HFFc6 (cell line): ENCODE results near the gene NRG2. TPM values are rescaled to one million over a fixed set of nuclear protein-coding genes. Genes with fewer than 3 reads are reported as not detected.

ENCODE experiments used
- DNase-seq: peaks from one replicate; pipeline ENCODE4 v3.0.0-alpha.2; 2018
- H3K27ac Mint-ChIP-seq: 2 replicates; pipeline ENCODE4 v1.8.0; 2020; ENCODE audit warnings: mild to moderate bottlenecking, mixed read lengths
- H3K27me3 Mint-ChIP-seq: 2 replicates; pipeline ENCODE4 v1.8.0; 2021; ENCODE audit warnings: mild to moderate bottlenecking, moderate library complexity, mixed read lengths; ENCODE audit not compliant: insufficient read depth
- H3K36me3 Mint-ChIP-seq: 2 replicates; pipeline ENCODE4 v1.8.0; 2021; ENCODE audit warnings: low read depth, mixed read lengths
- H3K4me1 Mint-ChIP-seq: 2 replicates; pipeline ENCODE4 v1.8.0; 2020; ENCODE audit warnings: low read depth, mixed read lengths
- H3K4me3 Mint-ChIP-seq: 2 replicates; pipeline ENCODE4 v1.8.0; 2020; ENCODE audit warnings: mild to moderate bottlenecking, moderate library complexity, mixed read lengths
- H3K9me3 Mint-ChIP-seq: 2 replicates; pipeline ENCODE4 v1.8.0; 2020; ENCODE audit warnings: mild to moderate bottlenecking, mixed read lengths
- total RNA-seq, 6 experiments: library from RNA; stranded (reverse); fragmentation: NEBNext Ultra II Directional; extraction: Animal tissue kit (Norgen Biotek cat#: 25700); gene quantifications; 2 replicates in 1 of 6; 3 replicates in 5 of 6; pipeline ENCODE4 v1.2.3, GENCODE V29; 2021
- TF ChIP-seq, protein P1 (sequence below): fragments of 200-600 bp; sonication (generic); IDR thresholded peaks from 2 replicates; pipeline ENCODE4 v1.5.0; 2021; ENCODE audit warnings: antibody characterized with exemption, mild to moderate bottlenecking

Gene NRG2
- total RNA-seq, 6 experiments from 2014 or later: 0.11 to 0.35 (median 0.19) TPM; not detected in 1

- TF ChIP-seq, protein P1, sequence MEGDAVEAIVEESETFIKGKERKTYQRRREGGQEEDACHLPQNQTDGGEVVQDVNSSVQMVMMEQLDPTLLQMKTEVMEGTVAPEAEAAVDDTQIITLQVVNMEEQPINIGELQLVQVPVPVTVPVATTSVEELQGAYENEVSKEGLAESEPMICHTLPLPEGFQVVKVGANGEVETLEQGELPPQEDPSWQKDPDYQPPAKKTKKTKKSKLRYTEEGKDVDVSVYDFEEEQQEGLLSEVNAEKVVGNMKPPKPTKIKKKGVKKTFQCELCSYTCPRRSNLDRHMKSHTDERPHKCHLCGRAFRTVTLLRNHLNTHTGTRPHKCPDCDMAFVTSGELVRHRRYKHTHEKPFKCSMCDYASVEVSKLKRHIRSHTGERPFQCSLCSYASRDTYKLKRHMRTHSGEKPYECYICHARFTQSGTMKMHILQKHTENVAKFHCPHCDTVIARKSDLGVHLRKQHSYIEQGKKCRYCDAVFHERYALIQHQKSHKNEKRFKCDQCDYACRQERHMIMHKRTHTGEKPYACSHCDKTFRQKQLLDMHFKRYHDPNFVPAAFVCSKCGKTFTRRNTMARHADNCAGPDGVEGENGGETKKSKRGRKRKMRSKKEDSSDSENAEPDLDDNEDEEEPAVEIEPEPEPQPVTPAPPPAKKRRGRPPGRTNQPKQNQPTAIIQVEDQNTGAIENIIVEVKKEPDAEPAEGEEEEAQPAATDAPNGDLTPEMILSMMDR: no peak
- Mint-ChIP-seq H3K4me1 (peaks cover 8% of the 10 kb centered on the region), H3K27ac (no peak overlapping the region), H3K4me3 (no peak overlapping the region), H3K36me3 (no peaks in the 10 kb centered on the region), H3K27me3 (peaks cover 58% of the 10 kb centered on the region), H3K9me3 (no peaks in the 10 kb centered on the region)
- no peak for DNase-seq
Measured at GRCh38 chr5:139882316-139882715, 160.8 kb downstream of the NRG2 start.

DNA sequence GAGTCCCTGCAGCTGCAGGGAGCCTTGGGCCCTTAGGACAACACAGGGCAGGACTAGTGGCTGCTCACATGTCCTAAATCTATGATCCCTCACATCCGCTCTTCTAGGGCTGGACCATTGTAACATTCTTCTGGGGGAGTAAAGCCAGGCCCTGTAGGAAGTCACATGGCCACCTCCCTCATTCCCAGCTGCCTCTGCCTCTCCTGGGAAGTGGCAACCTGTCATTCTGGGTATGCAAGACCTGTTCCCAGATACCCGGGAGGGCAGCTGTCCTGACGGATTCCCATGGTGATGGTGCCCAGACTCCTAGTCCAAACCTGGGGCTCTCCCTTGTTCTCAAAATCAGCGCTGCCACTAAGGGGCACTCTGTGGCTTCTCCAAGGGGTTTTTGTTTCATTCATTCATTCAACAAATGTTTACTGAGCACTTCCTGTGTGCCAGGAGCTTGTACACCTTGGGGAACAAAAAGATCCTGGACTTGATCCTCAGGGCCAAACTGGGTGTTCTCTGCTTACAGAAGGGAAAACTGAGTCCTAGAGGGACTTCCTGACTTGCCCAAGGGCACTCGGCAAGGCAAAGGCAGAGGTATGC is 161.9 kb downstream of the NRG2 start:
- DNase-seq: no peak
- no peak overlapping the region for H3K4me3 Mint-ChIP-seq
- no peak overlapping the region for H3K27ac Mint-ChIP-seq
- peaks cover 8% of the 10 kb centered on the region for H3K4me1 Mint-ChIP-seq
- H3K27me3 Mint-ChIP-seq: peaks cover 56% of the 10 kb centered on the region
- no peaks in the 10 kb centered on the region for H3K9me3 Mint-ChIP-seq
- H3K36me3 Mint-ChIP-seq: no peaks in the 10 kb centered on the region
- TF ChIP-seq, protein P1: no peak

DNA sequence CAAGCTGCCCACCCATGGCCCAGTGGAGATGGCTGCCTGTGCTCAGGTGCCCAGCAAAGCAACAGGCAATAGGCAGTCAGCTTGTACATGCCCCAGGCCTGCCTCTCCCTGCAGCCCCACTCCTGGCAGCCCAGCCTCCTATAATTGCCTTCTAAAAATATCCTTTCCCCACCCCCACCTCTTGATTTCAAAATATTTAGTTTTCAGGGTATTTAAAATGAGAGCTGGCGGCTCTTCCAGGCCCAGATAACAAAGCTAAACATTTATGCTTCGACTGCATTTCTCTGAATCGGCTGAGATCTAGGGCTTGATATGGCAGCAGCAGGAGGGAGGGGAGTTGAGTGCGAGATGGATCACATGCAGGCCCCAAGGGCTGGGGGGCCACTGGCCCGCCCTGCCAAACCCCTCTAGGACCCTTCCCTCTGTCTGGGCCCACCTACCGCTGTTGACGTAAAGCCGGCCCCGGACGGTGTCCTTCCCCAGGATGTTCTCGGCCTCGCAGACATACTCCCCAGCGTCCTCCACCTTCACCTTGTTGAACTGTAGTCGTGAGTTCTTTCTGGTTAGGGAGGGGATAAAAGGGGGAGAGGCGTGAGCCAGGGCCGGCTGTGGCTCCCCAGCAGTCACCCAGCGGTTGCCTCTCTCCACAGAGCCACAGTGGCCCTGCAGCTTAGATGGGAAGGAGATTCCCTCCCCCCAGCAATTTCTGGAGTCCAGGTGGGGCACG is 162.5 kb downstream of the NRG2 start:
- no peaks in the 10 kb centered on the region for H3K36me3 Mint-ChIP-seq

GRCh38 chr5:139878093-139878492 is 165.0 kb downstream of the NRG2 start:
- Mint-ChIP-seq H3K27me3 (peaks cover 49% of the 10 kb centered on the region), H3K36me3 (no peaks in the 10 kb centered on the region), H3K4me1 (no peaks in the 10 kb centered on the region), H3K27ac (no peak overlapping the region), H3K4me3 (no peak overlapping the region), H3K9me3 (peaks cover 7% of the 10 kb centered on the region; the same call in 1 of the 2 replicates)
- TF ChIP-seq, protein P1: no peak
- no peak for DNase-seq

More for the DNA sequence above, 162.5 kb downstream of the NRG2 start:
- Mint-ChIP-seq H3K4me3 (no peak overlapping the region), H3K9me3 (peaks cover 5% of the 10 kb centered on the region; the same call in 1 of the 2 replicates), H3K27me3 (peaks cover 54% of the 10 kb centered on the region), H3K4me1 (peaks cover 8% of the 10 kb centered on the region), H3K27ac (no peak overlapping the region)
- no peak for DNase-seq
- TF ChIP-seq, protein P1: no peak

- Mint-ChIP-seq H3K36me3 (no peaks in the 10 kb centered on the region), H3K27ac (no peak overlapping the region), H3K4me1 (no peaks in the 10 kb centered on the region), H3K27me3 (peaks cover 48% of the 10 kb centered on the region), H3K9me3 (peaks cover 7% of the 10 kb centered on the region; the same call in 1 of the 2 replicates), H3K4me3 (no peak overlapping the region)
- TF ChIP-seq, protein P1: no peak
- no peak for DNase-seq
Measured at GRCh38 chr5:139877129-139877597, 165.9 kb downstream of the NRG2 start.
